Nephron progenitor cell (in vitro differentiated cells): ENCODE results near the gene TTC33.

Experiments
- DNase-seq: peaks from one replicate; pipeline ENCODE4 v3.0.0; 2021
- H3K27ac Mint-ChIP-seq: 2 replicates; pipeline ENCODE4 v1.8.0; 2021; ENCODE audit warnings: mild to moderate bottlenecking, moderate library complexity, mixed read lengths
- H3K27me3 Mint-ChIP-seq: 2 replicates; pipeline ENCODE4 v1.8.0; 2021; ENCODE audit warnings: mild to moderate bottlenecking, low read depth, mixed read lengths; ENCODE audit not compliant: poor library complexity
- H3K36me3 Mint-ChIP-seq: 2 replicates; pipeline ENCODE4 v1.8.0; 2021; ENCODE audit warnings: low read depth, mixed read lengths
- H3K4me1 Mint-ChIP-seq: 2 replicates; pipeline ENCODE4 v1.8.0; 2021; ENCODE audit warnings: mixed read lengths
- H3K4me3 Mint-ChIP-seq: 2 replicates; pipeline ENCODE4 v1.8.0; 2021; ENCODE audit warnings: mild to moderate bottlenecking, moderate library complexity, mixed read lengths
- H3K9me3 Mint-ChIP-seq: 2 replicates; pipeline ENCODE4 v1.8.0; 2021; ENCODE audit warnings: mild to moderate bottlenecking, moderate library complexity, mixed read lengths
- TF ChIP-seq, protein P1 (sequence below): fragments of 200-600 bp; sonication (generic); IDR thresholded peaks from 2 replicates; pipeline ENCODE4 v1.5.0; 2021; ENCODE audit warnings: antibody characterized with exemption

The TTC33 gene

DNA sequence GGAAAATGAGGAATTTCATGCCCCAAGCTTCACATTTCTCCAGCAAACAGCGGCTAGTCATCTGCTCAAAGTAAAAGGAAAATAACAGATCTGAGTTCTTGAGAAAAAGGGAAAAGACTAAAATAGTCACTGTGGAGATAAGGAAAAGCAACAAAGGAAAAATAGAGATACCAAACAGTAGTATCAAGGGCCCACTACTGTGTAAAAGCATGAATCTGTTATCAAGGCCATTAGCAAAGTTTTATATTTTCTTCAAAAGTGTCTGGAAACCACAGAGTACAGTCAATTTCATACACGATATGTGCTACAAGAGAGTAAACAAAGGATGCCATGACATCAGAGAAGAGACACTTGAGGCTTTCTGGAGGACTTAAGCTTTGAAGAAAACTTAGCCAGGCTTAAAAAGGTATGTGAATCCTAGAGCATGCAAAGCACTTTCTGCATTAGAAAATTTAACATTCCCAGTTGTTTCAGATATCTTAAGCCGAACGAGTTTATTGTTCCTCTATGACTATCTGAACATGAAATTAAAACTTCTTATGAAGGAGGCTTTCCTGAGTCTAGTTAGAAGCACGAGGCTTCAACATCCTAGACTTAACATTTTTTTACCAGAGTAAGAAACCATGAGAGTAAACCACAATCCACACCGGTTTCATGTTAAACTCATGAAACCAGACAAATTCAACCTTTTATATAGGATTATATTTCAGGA is 1.2 kb downstream of the TTC33 start:
- Mint-ChIP-seq H3K9me3 (peaks cover 31% of the 10 kb centered on the region), H3K4me3 (no peak overlapping the region), H3K36me3 (peaks cover 44% of the 10 kb centered on the region), H3K27me3 (peaks cover 2% of the 10 kb centered on the region), H3K4me1 (no peaks in the 10 kb centered on the region), H3K27ac (no peak overlapping the region)
- DNase-seq, result no peak
- TF ChIP-seq, protein P1, sequence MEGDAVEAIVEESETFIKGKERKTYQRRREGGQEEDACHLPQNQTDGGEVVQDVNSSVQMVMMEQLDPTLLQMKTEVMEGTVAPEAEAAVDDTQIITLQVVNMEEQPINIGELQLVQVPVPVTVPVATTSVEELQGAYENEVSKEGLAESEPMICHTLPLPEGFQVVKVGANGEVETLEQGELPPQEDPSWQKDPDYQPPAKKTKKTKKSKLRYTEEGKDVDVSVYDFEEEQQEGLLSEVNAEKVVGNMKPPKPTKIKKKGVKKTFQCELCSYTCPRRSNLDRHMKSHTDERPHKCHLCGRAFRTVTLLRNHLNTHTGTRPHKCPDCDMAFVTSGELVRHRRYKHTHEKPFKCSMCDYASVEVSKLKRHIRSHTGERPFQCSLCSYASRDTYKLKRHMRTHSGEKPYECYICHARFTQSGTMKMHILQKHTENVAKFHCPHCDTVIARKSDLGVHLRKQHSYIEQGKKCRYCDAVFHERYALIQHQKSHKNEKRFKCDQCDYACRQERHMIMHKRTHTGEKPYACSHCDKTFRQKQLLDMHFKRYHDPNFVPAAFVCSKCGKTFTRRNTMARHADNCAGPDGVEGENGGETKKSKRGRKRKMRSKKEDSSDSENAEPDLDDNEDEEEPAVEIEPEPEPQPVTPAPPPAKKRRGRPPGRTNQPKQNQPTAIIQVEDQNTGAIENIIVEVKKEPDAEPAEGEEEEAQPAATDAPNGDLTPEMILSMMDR, result no peak

DNA sequence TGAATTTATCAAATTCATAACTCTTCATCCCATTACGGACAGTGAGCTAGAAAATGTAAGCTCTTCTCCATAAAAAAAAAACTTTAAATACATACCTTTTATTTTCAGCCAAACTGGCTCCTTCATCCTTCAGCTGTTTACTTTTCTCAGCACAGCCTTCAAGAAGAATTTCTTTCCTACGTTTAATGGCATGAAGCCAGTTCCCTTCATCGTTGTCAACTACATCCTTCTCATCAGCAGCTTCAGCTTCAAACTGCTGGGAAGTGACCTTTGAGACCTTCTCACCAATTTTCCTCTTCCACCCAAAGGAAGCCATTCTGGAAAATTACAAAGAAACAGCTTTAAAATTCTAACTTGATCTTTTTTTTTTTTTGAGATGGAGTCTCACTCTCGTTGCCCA is 9.1 kb downstream of the TTC33 start:
- Mint-ChIP-seq H3K27ac (no peak overlapping the region), H3K4me1 (peaks cover 5% of the 10 kb centered on the region), H3K4me3 (no peak overlapping the region), H3K9me3 (peaks cover 22% of the 10 kb centered on the region), H3K27me3 (no peaks in the 10 kb centered on the region), H3K36me3 (peaks cover 71% of the 10 kb centered on the region)
- no peak for DNase-seq
- TF ChIP-seq, protein P1, result no peak

DNA sequence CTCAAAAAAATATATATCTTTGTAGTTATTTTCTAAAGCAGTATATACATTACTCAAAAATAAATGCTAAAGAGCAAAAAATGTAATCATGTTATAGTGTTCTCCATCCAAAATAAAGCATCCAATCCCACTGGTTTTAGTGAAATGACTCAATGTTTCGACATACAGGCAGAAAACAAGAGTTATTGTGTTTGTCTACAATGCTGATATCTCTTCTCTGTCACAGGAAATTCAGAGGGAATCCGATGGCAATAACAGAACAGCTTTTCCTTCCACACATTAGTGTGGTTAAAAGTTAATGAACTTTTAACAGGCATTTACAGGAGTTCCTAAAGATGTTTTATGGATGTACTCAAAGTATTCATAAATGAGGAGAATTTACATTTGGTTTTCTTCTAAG is 12.0 kb downstream of the TTC33 start:
- DNase-seq, result no peak
- Mint-ChIP-seq H3K4me1 (no peaks in the 10 kb centered on the region), H3K36me3 (peaks cover 76% of the 10 kb centered on the region), H3K9me3 (peaks cover 22% of the 10 kb centered on the region), H3K27ac (no peak overlapping the region), H3K27me3 (no peaks in the 10 kb centered on the region), H3K4me3 (no peak overlapping the region)
- TF ChIP-seq, protein P1, result no peak

DNA sequence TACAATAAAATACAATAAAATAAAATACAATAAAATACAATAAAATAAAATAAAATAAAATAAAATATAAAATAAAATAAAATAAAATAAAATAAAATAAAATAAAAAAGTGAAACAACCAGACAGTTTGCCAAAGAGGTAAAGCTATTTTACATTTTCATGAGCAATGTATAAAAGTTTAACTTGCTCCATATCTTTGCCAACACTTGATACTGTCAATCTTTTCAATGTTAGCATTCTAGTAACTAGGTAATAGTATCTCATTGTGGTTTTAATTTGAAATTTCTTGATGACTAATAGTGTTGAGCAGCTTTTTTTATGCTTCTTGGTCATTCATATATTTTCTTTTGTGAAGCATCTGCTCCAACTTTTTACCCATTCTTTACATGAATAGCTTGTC is 17.3 kb downstream of the TTC33 start:
- H3K27ac Mint-ChIP-seq, result no peak overlapping the region
- peaks cover 5% of the 10 kb centered on the region for H3K4me1 Mint-ChIP-seq
- peaks cover 61% of the 10 kb centered on the region for H3K36me3 Mint-ChIP-seq
- TF ChIP-seq, protein P1, result no peak
- peaks cover 3% of the 10 kb centered on the region for H3K27me3 Mint-ChIP-seq
- H3K9me3 Mint-ChIP-seq, result peaks cover 22% of the 10 kb centered on the region
- H3K4me3 Mint-ChIP-seq, result no peak overlapping the region
- DNase-seq, result no peak

DNA sequence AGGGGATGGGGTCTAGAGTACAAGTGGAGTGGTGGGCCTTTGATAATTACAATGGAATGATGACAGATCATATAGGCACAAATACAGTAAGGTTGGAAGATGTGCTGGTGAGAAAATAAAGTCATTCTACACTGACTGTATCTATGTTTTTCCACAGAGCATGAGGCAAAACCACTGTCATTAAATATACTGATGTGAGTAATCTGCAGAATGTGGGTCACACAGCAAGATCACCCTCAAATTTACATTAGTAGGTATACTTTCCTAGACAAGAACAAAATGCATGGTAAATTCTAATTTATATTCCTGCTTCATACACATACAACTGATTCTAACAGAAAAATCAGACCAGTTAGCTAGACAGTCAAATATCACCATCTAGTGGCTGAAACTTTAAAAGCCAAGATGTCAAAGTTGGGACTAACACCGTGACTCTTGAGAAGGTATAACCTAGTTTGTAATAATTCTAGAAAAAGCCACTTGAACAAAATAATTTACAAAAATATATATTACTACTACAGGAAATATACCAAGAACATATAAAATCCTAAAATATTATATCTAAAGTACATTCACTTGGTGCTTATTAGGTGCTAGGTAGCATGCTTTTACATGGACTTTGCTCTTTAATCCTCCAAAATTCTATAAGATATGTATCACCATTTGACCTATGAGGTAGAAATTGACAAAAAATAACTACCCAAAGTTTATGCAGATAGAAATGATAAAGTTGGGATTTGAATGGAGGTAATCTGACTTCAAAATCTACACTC is 19.5 kb downstream of the TTC33 start:
- Mint-ChIP-seq H3K27me3 (peaks cover 3% of the 10 kb centered on the region), H3K4me1 (peaks cover 5% of the 10 kb centered on the region), H3K4me3 (no peak overlapping the region), H3K9me3 (peaks cover 18% of the 10 kb centered on the region), H3K36me3 (peaks cover 55% of the 10 kb centered on the region), H3K27ac (no peak overlapping the region)
- TF ChIP-seq, protein P1, result peak; percentile 72
- DNase-seq, result no peak
